ENCODE results near the gene MAD1L1. TPM values are rescaled to one million over a fixed set of nuclear protein-coding genes. Genes with fewer than 3 reads are reported as not detected.
A peak's percentile ranks its signal among the peaks of the same experiment; 100 is the strongest.

The MAD1L1 gene
- total RNA-seq, 2 donors from 2014 or later, result 59.1 to 61.4 TPM

DNA sequence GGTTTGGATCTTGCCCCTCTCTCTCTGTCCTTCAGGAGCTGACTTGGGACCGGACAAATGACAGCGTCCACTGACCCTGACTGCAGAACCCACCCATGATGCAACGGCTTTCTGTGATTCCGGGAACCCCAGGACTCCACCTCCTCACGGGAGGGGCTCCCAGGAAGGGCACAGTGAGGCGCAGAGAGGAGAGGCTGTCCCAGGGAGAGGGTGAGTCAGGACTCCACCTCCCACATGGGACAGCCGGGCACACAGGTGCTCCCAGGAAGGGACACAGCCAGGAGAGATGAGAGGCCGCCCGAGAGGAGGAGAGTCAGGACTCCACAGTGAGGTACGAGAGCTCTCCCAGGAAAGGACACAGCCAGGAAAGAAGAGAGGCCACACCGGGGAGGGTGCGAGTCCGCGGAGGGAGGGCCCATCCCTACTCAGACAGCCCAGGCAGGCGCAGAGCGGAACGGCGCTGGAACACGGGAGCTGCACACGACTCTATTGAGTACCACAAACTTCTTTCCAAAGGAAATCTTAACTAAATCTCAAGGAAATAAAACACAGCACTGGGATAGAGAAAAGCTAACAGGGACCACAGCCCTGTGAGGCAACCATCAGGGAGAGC lies 162.5 kb downstream of the MAD1L1 start:
- H3K27ac ChIP-seq (ENCODE audit: low read depth, low read length), result peak overlapping the region; percentile 86
- H3K36me3 ChIP-seq (ENCODE audit: control insufficient read depth, insufficient read depth, low read length), result no peaks in the 10 kb centered on the region
- TF ChIP-seq, protein P1, sequence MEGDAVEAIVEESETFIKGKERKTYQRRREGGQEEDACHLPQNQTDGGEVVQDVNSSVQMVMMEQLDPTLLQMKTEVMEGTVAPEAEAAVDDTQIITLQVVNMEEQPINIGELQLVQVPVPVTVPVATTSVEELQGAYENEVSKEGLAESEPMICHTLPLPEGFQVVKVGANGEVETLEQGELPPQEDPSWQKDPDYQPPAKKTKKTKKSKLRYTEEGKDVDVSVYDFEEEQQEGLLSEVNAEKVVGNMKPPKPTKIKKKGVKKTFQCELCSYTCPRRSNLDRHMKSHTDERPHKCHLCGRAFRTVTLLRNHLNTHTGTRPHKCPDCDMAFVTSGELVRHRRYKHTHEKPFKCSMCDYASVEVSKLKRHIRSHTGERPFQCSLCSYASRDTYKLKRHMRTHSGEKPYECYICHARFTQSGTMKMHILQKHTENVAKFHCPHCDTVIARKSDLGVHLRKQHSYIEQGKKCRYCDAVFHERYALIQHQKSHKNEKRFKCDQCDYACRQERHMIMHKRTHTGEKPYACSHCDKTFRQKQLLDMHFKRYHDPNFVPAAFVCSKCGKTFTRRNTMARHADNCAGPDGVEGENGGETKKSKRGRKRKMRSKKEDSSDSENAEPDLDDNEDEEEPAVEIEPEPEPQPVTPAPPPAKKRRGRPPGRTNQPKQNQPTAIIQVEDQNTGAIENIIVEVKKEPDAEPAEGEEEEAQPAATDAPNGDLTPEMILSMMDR (conservative IDR thresholded peaks at IDR 0.05), result no peak
- no peak overlapping the region for H3K9ac ChIP-seq (ENCODE audit: extremely low read depth, low read length, poor library complexity, severe bottlenecking)
- H3K9me3 Mint-ChIP-seq, result no peaks in the 10 kb centered on the region
- no peak overlapping the region for H3K4me3 Mint-ChIP-seq
- WGBS, 2 experiments (ENCODE audit: insufficient coverage in 1 of 2, insufficient read length in 1 of 2), result 89 to 100% methylated on average over 3 to 20 of the region's 20 CpGs
- H3K27ac Mint-ChIP-seq, result no peak overlapping the region
- H3K4me1 ChIP-seq (ENCODE audit: control insufficient read depth, insufficient read depth, low read length), result no peaks in the 10 kb centered on the region
- no peak for DNase-seq
- no peaks in the 10 kb centered on the region for H3K27me3 ChIP-seq (ENCODE audit: control insufficient read depth, insufficient read depth, low read length, poor library complexity, severe bottlenecking)
- no peaks in the 10 kb centered on the region for H3K4me1 Mint-ChIP-seq
- no peaks in the 10 kb centered on the region for H3K9me3 ChIP-seq (ENCODE audit: control insufficient read depth, low read length)
- no peak overlapping the region for H3K4me3 ChIP-seq (ENCODE audit: low read length)
- no peaks in the 10 kb centered on the region for H3K27me3 Mint-ChIP-seq (ENCODE audit: insufficient read depth)
- H3K36me3 Mint-ChIP-seq (ENCODE audit: low read depth), result peaks cover 11% of the 10 kb centered on the region

DNA sequence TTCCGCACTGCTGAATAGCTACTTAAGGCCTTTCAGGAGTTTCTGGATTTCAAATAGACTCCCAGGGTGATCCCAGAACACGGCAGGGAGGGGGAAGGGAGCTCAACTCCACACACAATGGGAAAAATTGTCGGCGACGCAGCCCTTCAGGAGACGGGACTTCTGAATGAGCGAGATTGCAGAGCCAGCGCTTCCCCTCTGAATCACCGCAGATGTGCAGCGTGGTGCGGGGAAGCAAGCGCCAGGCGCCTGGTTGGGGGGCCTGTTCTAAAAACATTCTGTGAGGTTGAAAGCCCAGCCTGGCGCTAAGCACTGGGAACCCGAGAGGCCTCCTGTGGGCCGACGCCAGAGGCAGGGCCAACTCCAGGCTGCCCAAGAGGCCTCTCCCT lies 163.3 kb downstream of the MAD1L1 start:
- TF ChIP-seq, protein P1 (conservative IDR thresholded peaks at IDR 0.05), result no peak
- no peaks in the 10 kb centered on the region for H3K27me3 ChIP-seq (ENCODE audit: control insufficient read depth, insufficient read depth, low read length, poor library complexity, severe bottlenecking)
- H3K4me1 ChIP-seq (ENCODE audit: control insufficient read depth, insufficient read depth, low read length), result no peaks in the 10 kb centered on the region
- no peaks in the 10 kb centered on the region for H3K4me1 Mint-ChIP-seq
- no peaks in the 10 kb centered on the region for H3K9me3 ChIP-seq (ENCODE audit: control insufficient read depth, low read length)
- H3K4me3 Mint-ChIP-seq, result no peak overlapping the region
- no peaks in the 10 kb centered on the region for H3K36me3 ChIP-seq (ENCODE audit: control insufficient read depth, insufficient read depth, low read length)
- H3K9ac ChIP-seq (ENCODE audit: extremely low read depth, low read length, poor library complexity, severe bottlenecking), result no peak overlapping the region
- H3K36me3 Mint-ChIP-seq (ENCODE audit: low read depth), result peaks cover 11% of the 10 kb centered on the region
- WGBS, 2 experiments (ENCODE audit: insufficient coverage in 1 of 2, insufficient read length in 1 of 2), result 80 to 94% methylated on average over 1 to 17 of the region's 17 CpGs
- H3K27ac Mint-ChIP-seq, result no peak overlapping the region
- no peaks in the 10 kb centered on the region for H3K9me3 Mint-ChIP-seq
- no peak overlapping the region for H3K4me3 ChIP-seq (ENCODE audit: low read length)
- H3K27me3 Mint-ChIP-seq (ENCODE audit: insufficient read depth), result no peaks in the 10 kb centered on the region
- no peak for DNase-seq
- peak overlapping the region; percentile 86 for H3K27ac ChIP-seq (ENCODE audit: low read depth, low read length)

DNA sequence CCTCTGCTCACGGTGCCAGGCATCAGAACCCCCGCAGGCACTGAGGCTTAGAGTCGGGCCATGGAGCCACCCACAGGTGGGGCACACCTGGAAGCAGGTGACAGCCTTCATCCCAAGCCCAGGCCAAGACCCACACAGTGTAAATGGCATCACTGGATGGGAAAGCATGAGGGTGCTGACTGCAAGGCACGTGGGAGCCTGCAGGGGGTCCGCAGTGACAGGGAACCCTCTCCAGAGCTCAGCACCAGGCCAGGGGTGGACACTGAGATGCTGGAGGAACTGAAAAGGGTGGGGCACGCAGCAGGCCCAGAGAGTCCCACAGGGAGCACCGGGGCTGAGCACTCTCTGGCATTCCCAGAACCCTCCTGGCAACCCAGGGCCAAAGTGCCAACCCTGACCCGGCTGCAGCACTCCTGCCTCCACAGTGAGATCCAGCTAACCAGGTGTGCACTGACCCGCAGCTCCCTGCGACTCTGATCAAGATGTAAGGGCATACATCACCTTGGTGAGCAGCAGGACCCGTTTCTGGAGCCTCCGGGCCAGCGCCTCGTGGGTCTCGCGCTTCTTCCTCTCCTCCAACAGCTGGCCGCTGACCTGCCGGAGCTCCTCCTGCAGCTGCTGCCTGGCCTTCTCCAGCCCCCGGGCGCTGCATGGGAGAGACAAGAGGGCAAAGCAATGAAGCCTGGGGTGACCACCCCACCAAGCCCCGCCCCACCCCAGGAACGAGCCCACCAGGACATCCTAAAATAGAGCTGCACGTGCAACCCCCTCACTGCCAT lies 163.9 kb downstream of the MAD1L1 start:
- H3K4me1 ChIP-seq (ENCODE audit: control insufficient read depth, insufficient read depth, low read length), result no peaks in the 10 kb centered on the region
- no peak overlapping the region for H3K9ac ChIP-seq (ENCODE audit: extremely low read depth, low read length, poor library complexity, severe bottlenecking)
- no peaks in the 10 kb centered on the region for H3K4me1 Mint-ChIP-seq
- TF ChIP-seq, protein P1 (conservative IDR thresholded peaks at IDR 0.05), result peak; percentile 36
- H3K27ac Mint-ChIP-seq, result no peak overlapping the region
- peaks cover 13% of the 10 kb centered on the region for H3K36me3 Mint-ChIP-seq (ENCODE audit: low read depth)
- 93 to 95% methylated on average over 14 to 23 of the region's 23 CpGs for WGBS, 2 experiments (ENCODE audit: insufficient coverage in 1 of 2, insufficient read length in 1 of 2)
- no peaks in the 10 kb centered on the region for H3K27me3 Mint-ChIP-seq (ENCODE audit: insufficient read depth)
- no peaks in the 10 kb centered on the region for H3K27me3 ChIP-seq (ENCODE audit: control insufficient read depth, insufficient read depth, low read length, poor library complexity, severe bottlenecking)
- no peak overlapping the region for H3K4me3 Mint-ChIP-seq
- no peaks in the 10 kb centered on the region for H3K9me3 Mint-ChIP-seq
- H3K36me3 ChIP-seq (ENCODE audit: control insufficient read depth, insufficient read depth, low read length), result no peaks in the 10 kb centered on the region
- no peaks in the 10 kb centered on the region for H3K9me3 ChIP-seq (ENCODE audit: control insufficient read depth, low read length)
- no peak overlapping the region for H3K4me3 ChIP-seq (ENCODE audit: low read length)
- H3K27ac ChIP-seq (ENCODE audit: low read depth, low read length), result peak overlapping the region; percentile 86
- no peak for DNase-seq

Measured in endodermal cell (in vitro differentiated cells).